ENCODE data around the gene TRABD2B. TPM values are rescaled to one million over a fixed set of nuclear protein-coding genes. Genes with fewer than 3 reads are reported as not detected.

TRABD2B gene
- total and polyA plus RNA-seq, 2 donors (not counting 3 experiments of a cell fraction or from before 2014, with no cell fraction given): not detected

DNA sequence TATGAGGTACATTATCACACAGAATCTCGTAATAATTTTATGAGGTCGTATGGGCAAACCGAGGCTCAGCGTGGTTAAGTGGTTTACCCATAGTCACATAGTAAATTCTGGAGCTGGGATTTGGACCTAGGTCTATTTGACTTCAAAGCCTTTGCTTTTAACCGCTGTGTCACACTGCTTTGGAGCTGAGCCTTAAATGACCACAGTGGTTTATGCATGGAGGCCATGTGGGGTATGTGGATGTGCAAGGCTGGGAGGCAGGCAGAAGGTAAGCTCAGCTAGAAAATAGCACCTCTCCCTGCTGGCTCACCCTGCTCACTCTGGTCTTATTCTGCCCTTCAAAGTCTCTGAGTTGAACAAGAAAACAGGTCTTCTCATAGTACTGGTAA is 269.5 kb downstream of the TRABD2B start:
- no peak overlapping the region for H3K27ac ChIP-seq (ENCODE audit: insufficient read depth, low read depth, low read length)

More for the DNA sequence above, 269.5 kb downstream of the TRABD2B start:
- TF ChIP-seq EZH2 (IDR thresholded peaks at IDR 0.05; ENCODE audit: borderline replicate concordance, low read depth, low read length, severe bottlenecking): no peak
- TF ChIP-seq POLR2A (IDR thresholded peaks at IDR 0.05; ENCODE audit: low read depth, low read length): no peak
- no peak for TF ChIP-seq POLR2AphosphoS5 (IDR thresholded peaks at IDR 0.05; ENCODE audit: insufficient read depth, low read depth, low read length)
- no peak for TF ChIP-seq GATA2 (IDR thresholded peaks at IDR 0.05; ENCODE audit: insufficient read depth, insufficient read length, low read depth, low read length)
- TF ChIP-seq, protein P1, sequence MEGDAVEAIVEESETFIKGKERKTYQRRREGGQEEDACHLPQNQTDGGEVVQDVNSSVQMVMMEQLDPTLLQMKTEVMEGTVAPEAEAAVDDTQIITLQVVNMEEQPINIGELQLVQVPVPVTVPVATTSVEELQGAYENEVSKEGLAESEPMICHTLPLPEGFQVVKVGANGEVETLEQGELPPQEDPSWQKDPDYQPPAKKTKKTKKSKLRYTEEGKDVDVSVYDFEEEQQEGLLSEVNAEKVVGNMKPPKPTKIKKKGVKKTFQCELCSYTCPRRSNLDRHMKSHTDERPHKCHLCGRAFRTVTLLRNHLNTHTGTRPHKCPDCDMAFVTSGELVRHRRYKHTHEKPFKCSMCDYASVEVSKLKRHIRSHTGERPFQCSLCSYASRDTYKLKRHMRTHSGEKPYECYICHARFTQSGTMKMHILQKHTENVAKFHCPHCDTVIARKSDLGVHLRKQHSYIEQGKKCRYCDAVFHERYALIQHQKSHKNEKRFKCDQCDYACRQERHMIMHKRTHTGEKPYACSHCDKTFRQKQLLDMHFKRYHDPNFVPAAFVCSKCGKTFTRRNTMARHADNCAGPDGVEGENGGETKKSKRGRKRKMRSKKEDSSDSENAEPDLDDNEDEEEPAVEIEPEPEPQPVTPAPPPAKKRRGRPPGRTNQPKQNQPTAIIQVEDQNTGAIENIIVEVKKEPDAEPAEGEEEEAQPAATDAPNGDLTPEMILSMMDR (IDR thresholded peaks at IDR 0.05; ENCODE audit: extremely low read depth in 1 of 2, insufficient read depth in 1 of 2, low read depth in 1 of 2, low read length in 2 of 2): no peak
- TF ChIP-seq, protein P2, sequence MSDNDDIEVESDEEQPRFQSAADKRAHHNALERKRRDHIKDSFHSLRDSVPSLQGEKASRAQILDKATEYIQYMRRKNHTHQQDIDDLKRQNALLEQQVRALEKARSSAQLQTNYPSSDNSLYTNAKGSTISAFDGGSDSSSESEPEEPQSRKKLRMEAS (IDR thresholded peaks at IDR 0.05; ENCODE audit: insufficient read depth, insufficient read length): no peak
- TF ChIP-seq FOS (IDR thresholded peaks at IDR 0.05; ENCODE audit: borderline replicate concordance, insufficient read depth, low read length): no peak
- no peak for TF ChIP-seq JUN (IDR thresholded peaks at IDR 0.05; ENCODE audit: borderline replicate concordance, insufficient read depth, insufficient read length, low read depth)
- TF ChIP-seq MYC (IDR thresholded peaks at IDR 0.05; ENCODE audit: low read depth, low read length): no peak
- intact Hi-C loops (cut with micrococcal nuclease): no loop called here
- Histone ChIP-seq H3K9me3 (replicated peaks; ENCODE audit: control insufficient read depth, insufficient read depth, low read length) (no peaks in the 10 kb centered on the region), H3K9me1 (replicated peaks; ENCODE audit: control insufficient read depth, extremely low read depth, insufficient read depth, low read length) (no peaks in the 10 kb centered on the region), H4K20me1 (replicated peaks; ENCODE audit: control insufficient read depth, extremely low read depth, insufficient read depth, low read length) (no peaks in the 10 kb centered on the region), H3K4me3 (replicated peaks in 1 of 3; ENCODE audit: insufficient read depth in 1 of 3, low read depth in 1 of 3, low read length in 3 of 3) (no peak overlapping the region), H3K4me2 (ENCODE audit: insufficient read depth, low read length) (no peak overlapping the region), H3K9ac (replicated peaks; ENCODE audit: extremely low read depth, insufficient read depth, low read length) (no peak overlapping the region), H3K36me3 (ENCODE audit: control insufficient read depth in 2 of 2, extremely low read depth in 1 of 2, insufficient read depth in 2 of 2, low read length in 2 of 2) (no peaks in the 10 kb centered on the region), H2AFZ (ENCODE audit: low read depth, low read length) (no peak overlapping the region), H3K27me3 (ENCODE audit: control insufficient read depth in 2 of 2, insufficient read depth in 2 of 2, low read length in 2 of 2) (peaks cover 34 to 37% of the 10 kb centered on the region in 2 experiments), H3K79me2 (ENCODE audit: control insufficient read depth, insufficient read depth, low read length) (no peaks in the 10 kb centered on the region), H3K4me1 (ENCODE audit: control insufficient read depth, extremely low read depth, insufficient read depth, low read length) (no peaks in the 10 kb centered on the region)
- POLR2A ChIA-PET: no interaction called here
- DNase-seq (ENCODE audit: low read depth, low spot score) (no peak), FAIRE-seq (no peak)
- BruUV-seq (replicated peaks): no TSS peak
- dilution Hi-C loops (cut with MboI; ENCODE audit: extremely low pct_ligation_motif_present, low sequenced_read_pairs): no loop called here
- CTCF ChIA-PET: interaction anchor here (1.1 to 12.3 kb wide), 11 partner anchors 11 to 548 kb away, joined by 3 to 691 read pairs (median 37); partner anchors contain the start of gene FOXD2
